Pancreas (tissue), 10 donors: ENCODE results near the gene DUSP9. TPM values are rescaled to one million over a fixed set of nuclear protein-coding genes. Genes with fewer than 3 reads are reported as not detected.
"Not testable (repeated sequence)": the region's sequence is repeated elsewhere in the genome, so short reads cannot be mapped to it uniquely, and the experiment has no call there.

ENCODE experiments used
- ATAC-seq, 4 donors: fragments of 200-7000 bp; cut with Tn5 transposase; one replicate each; pipeline versions ENCODE4 v1.8.0 to v1.9.1; 2020; ENCODE audit warnings: mild to moderate bottlenecking in 4 of 4, moderate library complexity in 4 of 4
- DNase-seq, 6 donors: peaks; one replicate each; pipeline ENCODE4 v3.0.0-alpha.2; 2020
- FAIRE-seq: peaks from 2 replicates; lab custom pipeline; 2012; peaks lifted over from hg19 to GRCh38; lab: Jason Lieb, UNC
- H3K27ac ChIP-seq, 4 donors: fragments of 200-600 bp; sonication (generic); 1 replicate in 3 of 4; 2 replicates in 1 of 4; pipeline versions ENCODE4 v1.5.0 to v1.8.0; 2020
- H3K27me3 ChIP-seq, 4 donors: fragments of 200-600 bp; one replicate each; pipeline ENCODE4 v1.8.0; 2021
- H3K36me3 ChIP-seq, 3 donors: fragments of 200-600 bp; sonication (generic) in 1 of 3; one replicate each; pipeline versions ENCODE4 v1.5.0 to v1.8.0; 2020 to 2021
- H3K4me1 ChIP-seq, 3 donors: fragments of 200-600 bp; one replicate each; pipeline ENCODE4 v1.8.0; 2021
- H3K4me3 ChIP-seq, 4 donors: fragments of 200-600 bp; sonication (generic) in 2 of 4; one replicate each; pipeline versions ENCODE4 v1.5.0 to v1.8.0; 2020 to 2021
- H3K9me3 ChIP-seq, 4 donors: fragments of 200-600 bp; one replicate each; pipeline ENCODE4 v1.8.0; 2021
- CTCF ChIP-seq, 4 donors: fragments of 200-600 bp; sonication (generic) in 3 of 4; IDR thresholded peaks; one replicate each; pipeline versions ENCODE4 v1.5.0 to v1.8.0; 2021; ENCODE audit warnings: antibody characterized with exemption in 4 of 4
- WGBS, 2 donors: extraction: QIAGEN DNeasy Blood & Tissue Kit; methylation state at CpG; one replicate each; pipeline ENCODE4 v1.1.7; 2013; 5-methylcytosine and 5-hydroxymethylcytosine counted together
- intact Hi-C, 3 donors: fragments of 100-400 bp; cut with DNase I; formaldehyde crosslinking; loops; one replicate each; pipeline versions ENCODE4 v1.11.1 to v1.14.2; 2022
- polyA plus RNA-seq, 2 donors: library from polyadenylated mRNA; stranded (reverse); fragments of 200-250 nt; gene quantifications; one replicate each; pipeline ENCODE4 v1.2.3, GENCODE V29; 2013
- total RNA-seq, 6 donors: library from RNA; stranded (reverse); fragmentation: NEBNext Ultra II Directional in 4 of 6; extraction: Animal tissue kit (Norgen Biotek cat#: 25700) in 4 of 6; gene quantifications; one replicate each; pipeline versions ENCODE4 v1.2.1 to v1.2.4, GENCODE V29; 2021 to 2023
- donor health status: healthy with polysubstance abuse.
- donor health status: DM: no; HTN: no; CAD: no; lungs with moderate emphysema.
- donor health status: DM: no; HTN: no; CAD: no.
- donor health status: control.
- donor health status: control.
- donor health status: Bipolar disorder and iron deficiency.
- donor health status: DM: yes; HTN: yes; CAD: no.
- donor health status: DM: no; HTN: no; CAD: no.
- donor health status: DM: no; HTN: no; CAD: no.
- donor health status: DM: yes; HTN: yes; CAD: no.

Gene DUSP9
- total and polyA plus RNA-seq, 8 donors: 0.07 to 0.28 (median 0.12) TPM; not detected in 4

- Histone ChIP-seq H3K4me1 (no peaks in the 10 kb centered on the region), H3K4me3 (peak overlapping the region in 1 of 4 donors; percentile 37), H3K27me3 (no peaks in the 10 kb centered on the region), H3K36me3 (no peaks in the 10 kb centered on the region), H3K27ac (no peak overlapping the region), H3K9me3 (no peaks in the 10 kb centered on the region)
- ATAC-seq: no peak
- DNase-seq: peak in 3 of 6 donors; percentile 48 to 67 (median 57)
- TF ChIP-seq CTCF (IDR thresholded peaks at IDR 0.05): no peak
- FAIRE-seq: no peak
- intact Hi-C loops: no loop called here
- WGBS, 2 donors: 78 to 84% methylated on average over 19 of the region's 19 CpGs
Measured at GRCh38 chrX:153689654-153690465, 42.9 kb downstream of the DUSP9 start.

DNA sequence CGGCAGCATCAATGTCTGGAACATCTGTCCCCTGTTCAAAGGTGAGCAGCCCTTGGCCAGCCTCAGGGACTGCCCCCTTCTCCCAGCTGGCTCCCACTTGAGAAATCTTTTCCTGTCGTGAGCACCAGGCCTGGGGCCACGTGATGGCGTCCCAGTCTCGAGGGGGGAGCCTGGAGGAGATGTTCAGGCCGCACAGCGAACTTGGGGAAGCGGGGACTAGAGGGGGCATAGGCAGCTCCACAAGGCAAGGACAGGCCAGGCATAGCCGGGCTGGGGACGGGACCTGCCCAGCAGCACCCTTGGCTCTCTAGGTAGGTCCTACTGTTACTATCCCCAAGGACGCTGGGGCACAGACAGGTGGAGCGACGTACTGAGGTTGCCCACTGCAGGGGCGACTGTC is 43.5 kb downstream of the DUSP9 start:
- Histone ChIP-seq H3K36me3 (no peaks in the 10 kb centered on the region), H3K4me1 (no peaks in the 10 kb centered on the region), H3K9me3 (no peaks in the 10 kb centered on the region), H3K4me3 (no peak overlapping the region), H3K27ac (no peak overlapping the region), H3K27me3 (no peaks in the 10 kb centered on the region)
- intact Hi-C loops: no loop called here
- FAIRE-seq (no peak), DNase-seq (peak in 2 of 6 donors; percentile 54 to 77), ATAC-seq (no peak)
- 81 to 86% methylated on average over 14 of the region's 14 CpGs for WGBS, 2 donors
- TF ChIP-seq CTCF (IDR thresholded peaks at IDR 0.05): no peak

GRCh38 chrX:153691032-153691827 is 44.2 kb downstream of the DUSP9 start:
- intact Hi-C loops, H3K9me3 ChIP-seq, H3K36me3 ChIP-seq, H3K27me3 ChIP-seq, H3K27ac ChIP-seq, H3K4me1 ChIP-seq, FAIRE-seq, H3K4me3 ChIP-seq, ATAC-seq: not testable (repeated sequence)
- DNase-seq: peak in 2 of 6 donors; percentile 60 to 78
- WGBS, 2 donors: 85 to 92% methylated on average over 18 to 21 of the region's 21 CpGs

DNA sequence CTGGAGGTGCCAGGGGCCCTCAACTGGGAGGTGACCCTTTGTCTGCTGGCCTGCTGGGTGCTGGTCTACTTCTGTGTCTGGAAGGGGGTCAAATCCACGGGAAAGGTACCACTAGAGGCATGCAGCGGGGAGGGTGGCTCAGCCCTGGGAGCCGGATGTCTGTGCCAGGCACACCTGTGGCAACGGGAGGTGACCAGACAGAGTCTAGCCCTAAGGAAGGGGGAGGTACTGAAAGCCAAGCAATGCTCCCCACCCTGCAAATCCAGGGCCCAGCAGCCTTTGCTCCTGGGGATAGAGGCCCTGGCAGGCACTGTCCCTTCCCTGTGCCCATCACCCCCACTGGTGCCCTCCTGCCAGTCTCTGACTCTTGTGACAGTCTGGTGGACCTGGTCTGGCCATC is 45.0 kb downstream of the DUSP9 start:
- no peak overlapping the region for H3K27ac ChIP-seq
- no peaks in the 10 kb centered on the region for H3K9me3 ChIP-seq
- DNase-seq (peak in 2 of 6 donors; percentile 52 to 66), ATAC-seq (no peak), FAIRE-seq (no peak)
- intact Hi-C loops: no loop called here
- no peak overlapping the region for H3K4me3 ChIP-seq
- no peaks in the 10 kb centered on the region for H3K36me3 ChIP-seq
- no peak for TF ChIP-seq CTCF (IDR thresholded peaks at IDR 0.05)
- H3K4me1 ChIP-seq: no peaks in the 10 kb centered on the region
- 43 to 66% methylated on average over 4 of the region's 4 CpGs for WGBS, 2 donors
- no peaks in the 10 kb centered on the region for H3K27me3 ChIP-seq

- H3K4me3 ChIP-seq: no peak overlapping the region
- no peaks in the 10 kb centered on the region for H3K27me3 ChIP-seq
- H3K27ac ChIP-seq: no peak overlapping the region
- H3K36me3 ChIP-seq: no peaks in the 10 kb centered on the region
- DNase-seq (peak in 2 of 6 donors; percentile 57 to 73), FAIRE-seq (no peak), ATAC-seq (no peak)
- H3K4me1 ChIP-seq: no peaks in the 10 kb centered on the region
- intact Hi-C loops: no loop called here
- no peaks in the 10 kb centered on the region for H3K9me3 ChIP-seq
- WGBS, 2 donors: 59 to 74% methylated on average over 22 to 23 of the region's 24 CpGs
- no peak for TF ChIP-seq CTCF (IDR thresholded peaks at IDR 0.05)
Measured at GRCh38 chrX:153692611-153693156, 45.7 kb downstream of the DUSP9 start.
